C1 segment of cervical spinal cord (tissue), 14 donors: ENCODE measurements around the gene SIGLEC10.
"Not testable (repeated sequence)": the region's sequence is repeated elsewhere in the genome, so short reads cannot be mapped to it uniquely, and the experiment has no call there.

ENCODE experiments used
- DNase-seq, 14 donors: peaks; one replicate each; lab custom pipeline; 2025; lab: John Stamatoyannopoulos, UW

The SIGLEC10 gene

DNA sequence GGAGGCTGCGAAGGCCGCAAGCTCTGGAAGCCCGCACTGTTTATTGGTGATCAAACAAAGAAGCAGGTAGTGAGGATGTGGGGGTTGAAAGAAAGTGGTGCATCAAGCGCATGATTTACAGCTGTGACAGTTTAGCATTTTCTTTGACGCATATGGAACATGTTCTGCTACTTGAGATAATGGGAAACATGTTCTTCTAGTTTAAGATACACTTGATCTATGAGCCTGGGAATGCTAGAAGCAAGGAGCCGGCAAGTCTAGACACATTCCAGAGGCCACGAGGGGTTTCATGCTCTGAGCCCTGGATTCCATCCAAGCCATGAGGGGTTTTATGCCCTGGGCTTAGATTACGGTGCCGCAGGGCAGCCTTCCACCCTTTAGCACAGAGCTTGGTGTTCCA, 20.0 kb downstream of the SIGLEC10 start:
- not testable (repeated sequence) for DNase-seq

DNA sequence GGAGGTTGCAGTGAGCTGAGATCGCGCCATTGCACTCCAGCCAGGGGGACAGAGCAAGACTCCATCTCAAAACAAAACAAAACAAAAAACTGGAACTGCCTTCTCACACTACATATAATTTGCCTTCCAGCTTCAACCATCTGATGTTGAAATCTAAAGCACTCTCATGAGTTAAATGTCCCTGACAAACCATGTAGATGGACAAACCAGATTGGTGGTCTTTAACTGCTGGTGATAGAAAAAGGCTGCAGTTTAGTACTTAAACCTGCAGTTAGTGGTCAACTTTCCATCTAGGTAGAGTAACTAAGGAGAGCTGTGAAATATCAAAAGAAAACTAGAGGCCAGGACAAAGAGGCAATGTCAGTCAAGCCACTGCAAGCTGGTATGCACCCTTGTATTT, 21.3 kb downstream of the SIGLEC10 start:
- no peak for DNase-seq

DNA sequence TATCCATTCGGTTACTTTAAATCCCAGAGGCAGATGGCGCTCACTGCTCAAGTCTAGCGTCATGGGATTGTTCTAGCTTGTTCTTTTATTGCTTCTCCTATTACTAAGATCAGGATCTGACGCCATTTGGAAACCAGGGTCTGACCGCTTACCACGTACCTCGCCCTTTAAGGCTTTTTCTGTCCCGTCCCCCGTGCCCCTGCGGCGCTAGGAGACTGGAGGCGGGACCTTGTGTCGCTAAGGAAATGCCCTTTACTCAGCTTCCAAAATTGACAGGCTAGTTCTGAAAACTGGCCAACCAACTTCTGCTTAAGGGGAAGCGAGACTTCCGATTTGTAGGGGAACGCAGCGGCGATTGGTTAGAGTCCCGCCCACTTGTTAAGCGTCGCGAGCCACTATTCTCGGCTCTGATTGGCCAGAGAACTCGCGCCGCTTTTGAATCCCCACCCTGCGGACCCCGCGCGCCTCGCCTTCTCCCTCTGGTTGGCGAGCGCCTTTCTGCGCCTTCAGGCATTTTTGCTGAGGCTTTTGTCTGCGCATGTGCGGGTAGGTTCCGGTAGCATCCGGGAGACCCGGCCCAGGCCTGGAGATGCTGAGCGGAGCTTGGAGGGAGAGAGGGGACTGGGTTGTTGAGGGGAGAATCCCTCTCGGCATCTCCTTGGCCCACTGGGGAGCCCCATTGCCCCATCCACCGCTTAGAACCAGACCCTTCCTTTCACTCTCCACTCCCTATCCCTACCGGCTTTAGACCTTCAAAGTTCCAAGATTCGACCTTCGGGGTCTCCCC, 23.2 kb downstream of the SIGLEC10 start:
- DNase-seq, result peak; percentile 12 to 96 (median 81)

DNA sequence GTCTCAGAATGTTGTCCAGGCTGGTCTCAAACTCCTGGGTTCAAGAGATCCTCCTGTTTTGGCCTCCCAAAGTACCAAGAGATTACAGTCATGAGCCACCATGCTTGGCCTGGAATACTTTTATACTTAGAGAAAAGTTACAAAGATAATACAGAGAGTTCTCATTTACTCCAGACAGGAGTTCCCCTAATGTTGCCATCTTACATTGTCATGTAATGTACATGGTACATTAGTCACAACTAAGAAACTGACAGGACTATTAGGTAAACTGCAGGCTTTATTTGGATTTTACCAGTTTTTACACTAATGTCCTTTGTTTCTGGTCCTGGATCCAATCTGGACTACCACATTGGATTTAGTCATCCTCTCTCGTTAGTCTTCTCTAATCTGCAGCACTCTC, 24.7 kb downstream of the SIGLEC10 start:
- no peak for DNase-seq

DNA sequence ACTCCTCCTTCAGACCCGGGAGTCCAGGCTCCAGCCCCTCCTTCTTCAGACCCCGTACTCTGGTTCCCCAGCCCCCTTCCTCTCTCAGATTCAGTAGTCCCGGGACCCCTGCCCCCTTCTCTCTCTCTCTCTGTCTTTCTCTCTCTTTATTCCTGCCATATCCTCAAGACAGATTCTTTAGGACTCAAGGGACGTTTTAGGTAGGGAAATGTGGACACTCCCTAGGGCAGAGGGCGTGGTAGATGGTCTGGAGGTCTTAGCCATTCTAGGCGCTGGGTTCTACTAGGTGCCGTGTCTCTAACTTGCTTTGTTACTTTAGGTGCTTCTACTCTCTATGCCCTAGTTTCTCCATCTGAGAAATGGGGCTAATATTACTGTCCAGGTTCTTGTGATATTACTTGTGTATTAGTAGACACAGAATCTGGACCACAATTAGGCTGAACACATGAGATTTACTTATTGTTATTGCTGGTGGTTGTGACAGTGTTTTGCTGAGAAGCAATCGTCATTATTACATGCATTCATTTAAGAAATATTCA, 26.3 kb downstream of the SIGLEC10 start:
- DNase-seq, result no peak

DNA sequence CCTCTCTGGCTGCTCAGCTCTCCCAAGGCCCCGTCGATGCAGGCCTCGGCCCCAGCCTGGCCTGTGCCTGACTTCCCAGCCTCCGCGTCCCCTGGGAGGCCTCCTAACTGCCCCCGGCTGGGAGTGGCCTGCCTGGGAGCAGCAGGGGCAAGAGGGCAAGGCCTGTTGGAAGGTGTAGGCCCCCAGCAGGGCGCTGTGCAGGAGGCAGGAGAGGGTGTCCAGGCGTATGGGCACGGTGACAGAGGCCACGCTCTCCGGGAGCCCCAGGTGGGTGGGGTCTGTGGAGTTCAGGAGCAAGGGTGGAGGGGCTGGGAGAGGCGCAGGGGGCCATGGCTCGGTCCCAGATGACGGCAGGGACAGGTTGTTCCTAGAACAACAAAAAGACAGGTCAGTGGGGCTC, 28.3 kb downstream of the SIGLEC10 start:
- DNase-seq, result no peak

DNA sequence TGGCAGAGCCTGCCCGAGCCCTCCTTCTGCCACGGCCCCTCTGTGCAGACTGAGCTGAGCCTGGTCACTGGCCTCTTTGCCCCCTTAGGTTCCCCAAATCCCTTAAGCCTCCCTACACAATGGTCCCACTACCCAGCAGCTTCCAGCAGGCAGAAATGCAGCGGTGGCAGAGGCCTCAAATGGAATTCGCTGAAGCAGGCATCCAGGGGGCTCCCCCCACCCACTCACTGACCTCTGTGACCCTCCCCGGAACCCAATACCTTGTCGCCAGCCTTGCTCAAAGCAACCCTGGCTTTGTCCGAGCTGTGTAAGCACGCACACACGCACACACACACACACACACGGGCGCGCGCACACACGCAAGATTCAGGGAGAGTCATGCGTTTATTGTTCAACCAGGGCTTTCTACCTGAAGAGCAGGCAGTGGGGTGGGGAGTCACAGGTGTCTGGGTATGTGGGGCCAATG, 29.5 kb downstream of the SIGLEC10 start, which contains the start of gene LIM2:
LIM2 (minus strand) TSS at position 51 of the 466 bp plus-strand sequence. CDS start 531 bp downstream, outside the sequence.
- no peak for DNase-seq

DNA sequence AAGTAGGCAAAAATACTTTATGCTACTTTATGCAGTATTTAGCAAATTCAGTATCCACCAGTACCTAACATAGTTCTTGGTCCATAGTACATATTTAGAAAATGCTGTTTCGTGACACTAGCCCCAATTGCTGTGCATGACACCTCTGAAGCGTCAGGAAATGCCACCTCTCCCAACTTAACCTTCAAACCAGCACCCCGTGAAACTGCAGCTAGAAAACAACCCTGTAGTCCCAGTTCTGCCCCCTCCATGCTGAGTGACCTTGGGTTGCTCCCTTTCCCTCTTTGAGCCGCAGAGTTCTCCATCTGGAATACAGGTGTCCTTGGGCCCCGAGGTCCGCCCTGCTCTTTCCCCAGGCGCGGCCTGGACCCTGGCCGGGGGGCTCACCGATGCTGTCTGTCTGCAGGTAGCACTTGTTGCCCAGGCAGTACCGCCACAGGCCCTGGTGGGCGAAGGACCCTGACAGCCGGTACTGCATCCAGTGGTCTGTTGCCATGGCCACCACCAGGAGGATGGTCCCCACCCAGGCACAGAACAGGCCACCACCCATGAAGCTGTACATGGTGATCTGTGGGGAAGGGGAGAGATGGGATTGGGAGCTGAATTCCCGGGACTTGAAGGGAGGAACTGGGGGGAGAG, 30.4 kb downstream of the SIGLEC10 start:
- no peak for DNase-seq

DNA sequence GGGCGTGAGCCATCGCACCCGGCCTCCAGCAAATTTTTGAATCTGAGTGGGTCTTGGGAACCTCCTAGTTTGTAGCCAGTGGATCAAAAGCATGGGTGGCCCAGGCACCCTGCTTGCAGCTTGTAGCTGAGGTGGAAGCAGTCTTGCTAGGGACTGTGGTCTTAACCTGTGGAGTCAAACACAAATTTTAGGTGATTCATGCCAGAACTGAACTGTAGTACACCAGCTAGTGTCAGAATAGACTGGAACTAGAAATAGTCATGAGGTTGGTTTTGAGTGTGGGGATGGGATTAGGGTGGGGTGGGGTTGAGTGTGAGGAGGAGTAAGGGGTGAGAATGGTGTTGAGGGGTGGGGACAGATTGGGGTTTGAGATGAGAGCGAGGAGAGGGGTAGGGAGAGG, 35.4 kb downstream of the SIGLEC10 start:
- no peak for DNase-seq

DNA sequence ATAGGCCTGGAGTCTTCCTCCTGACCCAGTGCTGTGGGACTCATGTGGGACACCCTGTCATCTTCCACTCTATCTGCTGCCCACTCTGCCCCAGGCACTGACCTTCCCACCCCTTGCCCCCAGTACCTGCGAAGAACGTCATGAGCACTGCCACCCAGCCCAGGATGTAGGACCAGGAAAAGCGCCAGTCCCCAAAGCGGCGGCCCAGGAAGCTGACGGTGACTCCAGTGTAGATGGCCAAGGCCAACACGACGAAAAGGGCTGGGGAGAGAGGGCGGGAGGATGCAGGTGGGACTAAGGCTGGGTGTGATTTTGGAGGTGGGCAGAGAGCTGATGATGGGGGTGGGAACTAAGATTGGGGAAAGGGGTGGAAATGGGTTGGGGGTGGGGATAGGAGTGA, 37.1 kb downstream of the SIGLEC10 start:
- no peak for DNase-seq

DNA sequence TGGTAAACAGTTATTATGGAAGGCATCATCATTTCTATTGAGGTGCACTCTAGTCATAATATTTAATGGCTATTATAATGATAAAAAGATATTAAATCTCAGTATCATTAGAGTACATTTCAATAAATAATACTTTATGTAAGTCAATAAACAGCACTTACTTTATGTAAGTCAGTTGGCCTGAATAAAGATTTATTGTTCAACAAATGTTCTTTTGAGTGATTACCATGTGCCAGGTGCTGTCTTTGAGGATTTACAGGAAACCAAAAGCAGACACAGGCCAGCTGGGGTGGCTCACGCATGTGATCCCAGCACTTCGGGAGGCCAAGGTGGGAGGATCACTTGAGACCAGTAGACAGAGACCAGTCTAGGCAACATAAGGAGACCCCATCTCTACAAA, 40.0 kb downstream of the SIGLEC10 start:
- no peak for DNase-seq

DNA sequence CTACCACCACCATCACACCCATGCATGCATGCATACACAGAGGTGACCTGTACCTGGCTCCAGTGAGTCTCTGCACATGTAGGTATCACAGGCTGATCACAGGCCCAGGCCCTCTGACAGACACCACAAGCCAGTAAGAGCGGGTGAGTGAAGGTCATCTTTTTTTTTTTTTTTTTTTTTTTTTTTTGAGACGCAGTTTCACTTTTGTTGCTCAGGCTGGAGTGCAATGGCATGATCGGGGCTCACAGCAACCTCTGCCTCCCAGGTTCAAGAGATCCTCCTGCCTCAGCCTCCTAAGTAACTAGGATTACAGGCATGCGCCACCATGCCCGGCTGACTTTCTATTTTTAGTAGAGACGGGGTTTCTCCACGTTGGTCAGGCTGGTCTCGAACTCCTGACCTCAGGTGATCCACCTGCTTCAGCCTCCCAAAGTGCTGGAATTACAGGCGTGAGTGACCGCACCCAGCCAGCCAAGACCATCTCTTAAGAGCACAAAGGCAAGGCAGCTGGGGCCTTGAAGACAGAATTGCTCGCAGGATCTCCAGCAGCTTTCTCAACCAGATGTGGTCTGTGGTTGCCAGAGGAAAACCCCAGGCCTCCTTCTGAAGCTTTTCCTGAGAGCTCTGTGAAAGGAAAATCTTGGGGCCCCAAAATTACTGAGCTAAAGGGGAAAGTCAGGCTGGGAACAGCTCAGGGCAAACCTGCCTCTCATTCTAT, 41.8 kb downstream of the SIGLEC10 start:
- DNase-seq, result no peak

DNA sequence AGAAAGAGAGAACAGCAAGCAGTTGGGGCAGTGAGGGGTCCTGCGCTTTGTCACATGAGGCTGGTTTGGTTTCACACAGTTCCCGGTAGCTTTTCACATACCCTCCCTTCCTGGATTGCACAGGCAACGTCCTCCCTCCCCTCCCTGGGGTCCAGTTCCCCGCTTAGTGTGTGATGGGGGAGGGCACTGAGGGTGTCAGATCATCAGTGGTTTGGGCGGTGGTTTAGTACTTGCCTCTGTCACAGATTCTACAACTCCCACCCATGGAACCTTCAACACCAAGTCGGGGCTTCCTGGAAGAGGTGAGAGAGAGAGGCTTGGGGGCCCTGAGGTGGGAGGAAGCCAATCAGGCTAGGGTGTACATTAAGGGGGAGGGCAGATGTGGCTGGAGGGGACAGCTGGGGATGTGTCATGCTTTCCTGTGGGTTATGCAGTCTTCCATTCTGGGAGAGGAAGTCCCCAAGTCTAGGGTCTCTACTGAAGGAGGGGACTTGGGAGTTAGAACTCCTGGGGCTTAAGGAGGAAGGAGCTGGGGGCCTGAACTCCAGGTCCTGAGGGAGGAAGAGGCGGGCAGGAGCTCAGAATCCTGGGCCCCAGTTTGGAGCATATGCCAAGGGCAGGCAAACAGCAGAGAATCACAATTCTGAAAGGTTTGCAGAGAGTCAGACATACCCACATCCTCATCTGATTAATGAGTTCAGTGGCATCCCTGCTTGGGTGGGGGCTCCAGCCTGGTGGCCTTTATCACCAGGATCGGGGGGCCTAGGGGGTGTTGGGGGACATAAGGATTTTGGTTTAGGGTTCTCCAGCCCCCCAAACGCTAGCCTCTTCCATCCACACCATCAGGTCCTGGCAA, 44.6 kb downstream of the SIGLEC10 start, which contains the start of gene NKG7:
NKG7 (minus strand) TSS at position 6 of the 856 bp plus-strand sequence. CDS start 119 bp downstream, outside the sequence.
- no peak for DNase-seq

DNA sequence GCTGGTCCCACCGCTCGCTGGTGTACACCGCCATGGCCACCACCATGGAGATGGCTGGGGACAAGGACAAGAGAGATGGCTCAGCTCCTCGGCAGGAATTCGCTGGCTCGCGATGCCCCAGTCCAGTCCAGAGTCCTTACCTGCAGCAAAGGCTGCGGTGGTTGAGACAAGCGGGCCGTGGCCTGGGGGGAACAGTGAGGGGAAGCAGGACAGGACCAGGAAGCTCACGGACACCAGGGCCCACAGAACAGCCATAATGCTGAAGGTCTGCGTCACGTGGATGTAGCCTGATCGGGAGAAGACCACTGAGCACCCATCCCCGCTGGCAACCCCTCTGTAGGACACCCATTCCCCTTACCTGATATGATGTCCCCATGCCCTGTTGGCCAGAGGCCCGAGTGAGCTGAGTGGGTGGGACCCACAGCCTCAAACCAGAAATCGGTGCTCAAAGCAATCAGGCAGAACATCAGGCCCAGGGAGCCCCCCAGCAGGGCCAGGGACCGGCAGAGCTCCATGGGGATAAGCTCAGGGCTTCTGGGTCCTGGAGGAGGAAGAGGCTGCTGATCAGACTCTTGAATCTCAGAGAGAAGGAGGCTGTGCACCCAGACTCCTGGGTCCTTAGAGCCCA, 45.3 kb downstream of the SIGLEC10 start:
- DNase-seq, result no peak

DNA sequence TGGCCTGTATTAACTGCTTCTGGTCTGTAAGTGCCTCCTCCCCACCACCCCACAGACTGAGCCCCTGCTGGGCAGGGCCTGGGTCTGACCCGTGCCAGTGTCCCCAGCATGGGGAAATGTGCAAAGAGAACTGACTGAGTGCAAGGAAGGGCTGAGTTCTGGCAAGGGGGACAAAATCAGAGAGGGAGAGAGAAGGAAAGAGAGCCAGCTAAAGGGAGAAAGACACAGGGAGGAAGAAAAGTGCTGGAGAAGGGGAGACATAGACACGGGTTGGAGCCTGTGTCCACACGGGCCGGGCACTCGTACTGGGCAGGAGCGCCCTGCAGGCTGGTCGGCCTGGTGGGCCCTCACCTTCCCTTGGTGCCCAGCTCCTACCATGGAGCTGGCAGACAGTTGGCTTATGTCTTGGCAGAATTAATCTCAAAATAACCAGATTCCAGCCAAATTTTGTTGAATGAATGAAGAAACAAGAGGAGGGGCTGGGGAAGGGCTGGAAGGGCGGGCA, 46.2 kb downstream of the SIGLEC10 start:
- no peak for DNase-seq

DNA sequence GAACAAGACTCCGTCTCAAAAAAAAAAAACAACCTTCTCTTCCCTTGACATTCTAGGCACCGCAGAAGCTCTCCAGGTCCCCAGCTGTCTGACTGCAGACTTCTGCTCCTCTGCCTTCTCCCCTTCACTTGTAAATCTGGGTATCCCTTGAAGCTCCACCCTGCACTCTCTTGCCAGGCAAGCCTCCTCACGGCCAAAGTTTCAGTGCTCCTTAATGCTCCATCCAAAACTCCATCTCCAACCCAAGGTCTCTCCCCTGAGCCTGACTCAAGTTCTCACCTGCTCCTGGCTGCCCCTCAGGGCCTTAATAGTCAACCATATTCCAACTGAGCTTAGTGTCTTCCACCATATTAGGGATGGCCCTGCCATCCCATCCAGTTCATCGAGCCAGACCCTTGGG, 47.2 kb downstream of the SIGLEC10 start:
- no peak for DNase-seq

DNA sequence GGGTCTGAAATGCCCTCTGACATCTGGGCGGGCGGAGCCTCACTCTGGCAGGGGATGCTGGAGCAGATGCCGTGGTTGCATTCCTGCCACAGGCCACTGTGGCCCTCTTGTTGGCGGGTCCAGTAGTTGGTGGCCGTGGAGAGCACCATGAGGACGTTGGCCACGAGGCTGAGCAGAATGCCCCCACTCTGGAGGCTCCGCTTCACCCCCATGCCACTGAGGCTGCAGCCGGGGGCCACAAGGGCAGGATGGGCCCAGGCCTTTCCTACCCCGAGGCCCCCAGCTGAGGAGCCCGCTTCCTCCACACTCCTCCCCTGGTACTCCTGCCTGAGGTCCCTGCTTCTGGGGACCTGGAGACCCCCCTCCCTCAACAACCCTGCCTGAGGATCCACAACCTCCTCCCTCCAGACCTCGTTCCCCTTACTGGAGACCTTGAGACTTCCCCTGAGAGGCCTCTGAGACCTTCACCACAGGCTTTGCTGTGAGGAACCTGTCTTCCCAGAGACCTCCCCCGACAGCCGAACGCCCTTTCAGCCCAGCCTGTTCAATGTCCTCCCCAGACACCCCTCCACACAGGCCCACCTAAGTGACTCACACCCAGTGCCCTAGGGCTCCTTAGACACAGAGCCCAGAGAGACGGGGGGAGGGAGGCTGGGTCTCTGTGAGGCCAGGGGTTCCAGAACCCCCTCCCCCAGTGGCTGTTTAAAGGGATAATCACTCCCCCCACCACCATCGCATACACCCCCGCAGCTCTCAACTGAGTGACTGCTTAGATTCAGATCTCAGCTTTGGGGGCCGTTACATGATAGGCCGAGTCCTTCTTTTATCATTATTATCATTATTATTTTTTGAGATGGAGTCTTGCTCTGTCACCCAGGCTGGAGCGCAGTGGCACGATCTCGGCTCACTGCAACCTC, 48.8 kb downstream of the SIGLEC10 start, which contains the start of gene CLDND2:
CLDND2 (minus strand) TSS at position 638 of the 917 bp plus-strand sequence; CDS start at position 212, 426 bp downstream.
- peak in 3 of 14 donors; percentile 37 to 55 (median 53) for DNase-seq

DNA sequence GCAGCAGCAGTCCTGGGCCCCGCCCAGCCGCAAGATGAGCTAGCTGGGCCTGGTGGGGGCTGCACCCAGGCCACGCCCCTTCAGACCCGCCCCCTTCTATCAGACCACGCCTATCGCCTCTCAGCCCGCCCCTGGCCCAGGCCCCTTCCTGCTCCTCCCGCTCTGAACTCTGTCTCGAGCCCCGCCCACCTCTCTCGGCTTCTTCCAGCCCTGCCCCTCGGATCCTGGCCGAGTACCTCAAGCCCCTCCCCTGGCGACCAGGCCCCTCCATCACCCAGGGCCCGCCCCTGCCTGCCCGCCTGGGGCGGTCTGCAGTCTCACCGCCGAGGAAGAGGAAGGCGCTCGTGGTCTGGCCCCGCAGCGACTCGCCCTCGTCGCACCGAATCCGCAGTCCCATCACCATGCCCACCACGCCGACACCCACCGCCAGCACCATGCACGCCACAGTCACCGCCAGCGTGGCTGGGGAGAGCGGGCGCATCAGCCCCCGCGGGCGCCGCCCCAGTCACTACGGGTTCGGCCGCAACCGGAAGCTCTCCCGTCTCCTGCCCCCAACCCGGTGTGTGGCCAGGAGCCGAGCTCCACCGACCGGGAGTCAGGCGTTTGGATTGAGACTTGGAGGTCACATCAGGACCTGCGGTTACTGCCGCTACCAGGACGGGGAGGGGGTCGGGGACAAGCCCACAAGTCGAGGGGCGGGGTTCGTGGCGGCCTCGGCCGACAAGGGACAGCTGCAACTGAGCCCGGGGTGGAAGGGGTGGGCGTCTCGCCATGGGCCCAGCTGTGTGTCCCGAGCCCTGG, 49.7 kb downstream of the SIGLEC10 start:
- peak; percentile 52 to 98 (median 94) for DNase-seq
